K562 (cell line): Measurements from ENCODE around the gene MAK. TPM values are rescaled to one million over a fixed set of nuclear protein-coding genes. Genes with fewer than 3 reads are reported as not detected.

Experiments used
- CBFA2T2 ChIP-seq: fragments of 450-650 bp; conservative IDR thresholded peaks from 2 replicates; pipeline ENCODE4 v1.6.1; 2017; ENCODE audit warnings: mild to moderate bottlenecking
- CC2D1A ChIP-seq: fragments of 450-650 bp; IDR thresholded peaks from 2 replicates; pipeline ENCODE4 v1.6.1; 2017; ENCODE audit warnings: mild to moderate bottlenecking
- CREB1 ChIP-seq, 2 experiments: sonication (generic) in 1 of 2; formaldehyde crosslinking in 1 of 2; IDR thresholded peaks; 2 replicates each; pipeline versions ENCODE4 v1.6.1 to v1.8.0; 2012 to 2022; ENCODE audit warnings: inconsistent platforms in 1 of 2, mild to moderate bottlenecking in 1 of 2, missing genetic modification reagents in 1 of 2, moderate library complexity in 1 of 2
- DPF2 ChIP-seq: fragments of 450-650 bp; IDR thresholded peaks from 2 replicates; pipeline ENCODE4 v1.6.1; 2016
- LEF1 ChIP-seq: fragments of 450-650 bp; IDR thresholded peaks from 2 replicates; pipeline ENCODE4 v1.6.1; 2016; ENCODE audit warnings: mild to moderate bottlenecking
- MAZ ChIP-seq, 2 experiments: fragments of 450-650 bp in 1 of 2; sonication (generic) in 1 of 2; formaldehyde crosslinking; IDR thresholded peaks in 1 of 2; conservative IDR thresholded peaks in 1 of 2; 2 replicates each; pipeline versions ENCODE4 v1.4.0 to v1.5.0; 2020; ENCODE audit warnings: mild to moderate bottlenecking in 1 of 2, missing genetic modification reagents in 1 of 2
- MBD2 ChIP-seq: sonication (generic); IDR thresholded peaks from 2 replicates; pipeline ENCODE4 v1.6.1; 2016; ENCODE audit warnings: low read depth, borderline replicate concordance
- MTA2 ChIP-seq: fragments of 450-650 bp; IDR thresholded peaks from 2 replicates; pipeline ENCODE4 v1.6.1; 2016; ENCODE audit warnings: low read depth
- MTA3 ChIP-seq: fragments of 450-650 bp; formaldehyde crosslinking; IDR thresholded peaks from 2 replicates; pipeline ENCODE4 v1.6.1; 2017; ENCODE audit warnings: mild to moderate bottlenecking, borderline replicate concordance
- PHB2 ChIP-seq: fragments of 450-650 bp; IDR thresholded peaks from 2 replicates; pipeline ENCODE4 v1.6.1; 2017; ENCODE audit warnings: low read depth
- SMARCA4 ChIP-seq: fragments of 450-650 bp; IDR thresholded peaks from 2 replicates; pipeline ENCODE4 v1.6.1; 2016
- SMC3 ChIP-seq: conservative IDR thresholded peaks from 2 replicates; pipeline ENCODE4 v1.6.1; 2011; ENCODE audit warnings: low read depth, low read length, improper control_type of control experiment; ENCODE audit not compliant: insufficient read depth
- TCF3 ChIP-seq: sonication (generic); formaldehyde crosslinking; IDR thresholded peaks from 2 replicates; pipeline ENCODE4 v1.4.0; 2020; ENCODE audit warnings: mild to moderate bottlenecking, missing genetic modification reagents
- TEAD4 ChIP-seq, 2 experiments: sonication (generic) in 1 of 2; formaldehyde crosslinking in 1 of 2; IDR thresholded peaks; 2 replicates each; pipeline versions ENCODE4 v1.6.1 to v1.8.0; 2012 to 2022; ENCODE audit warnings: borderline replicate concordance in 1 of 2, inconsistent platforms in 1 of 2, low read length in 1 of 2, mild to moderate bottlenecking in 1 of 2, missing genetic modification reagents in 1 of 2
- TRIM24 ChIP-seq, 2 experiments: fragments of 450-650 bp; IDR thresholded peaks; 2 replicates each; pipeline ENCODE4 v1.6.1; 2016
- XRCC5 ChIP-seq: fragments of 200-400 bp; formaldehyde crosslinking; IDR thresholded peaks from 2 replicates; pipeline ENCODE4 v1.6.1; 2017; ENCODE audit warnings: low read depth, mild to moderate bottlenecking, low read length
- ZFX ChIP-seq: sonication (generic); formaldehyde crosslinking; IDR thresholded peaks from 2 replicates; pipeline ENCODE4 v1.8.0; 2022; ENCODE audit warnings: mild to moderate bottlenecking, missing genetic modification reagents, moderate library complexity
- ZNF274 ChIP-seq: IDR thresholded peaks from 2 replicates; pipeline ENCODE4 v1.6.1; 2011; ENCODE audit warnings: low read depth, mild to moderate bottlenecking, low read length, moderate library complexity, borderline replicate concordance
- polyA plus RNA-seq, 8 experiments: library from polyadenylated mRNA; depleted of rRNA in 4 of 8; stranded (reverse) in 5 of 8; unstranded in 3 of 8; fragments of >200 nt; fragmentation: Nextera tagmentation in 2 of 8; fragmentation: Illumina TruSeq in 1 of 8; extraction: Ambion mirVana in 2 of 8; extraction: Trizol in 1 of 8; gene quantifications; 2 replicates each; pipeline versions ENCODE4 v1.2.1 to v1.2.3, GENCODE V29; 2011 to 2014; ENCODE audit warnings: inconsistent platforms in 1 of 8, missing spikeins in 1 of 8
- total RNA-seq, 7 experiments: library from RNA; depleted of rRNA in 6 of 7; stranded (reverse); fragments of >200 nt in 6 of 7; fragmentation: Illumina TruSeq in 2 of 7; extraction: Trizol in 2 of 7; gene quantifications; 2 replicates each; pipeline versions ENCODE4 v1.2.1 to v1.2.3, GENCODE V29; 2011 to 2021; ENCODE audit warnings: low replicate concordance in 1 of 7
- TF ChIP-seq, protein P1 (sequence below): fragments of 450-650 bp; formaldehyde crosslinking; conservative IDR thresholded peaks from 2 replicates; pipeline ENCODE4 v1.4.0; 2022; ENCODE audit warnings: mild to moderate bottlenecking, missing genetic modification characterization
- TF ChIP-seq, protein P2 (sequence below), 2 experiments: fragments of 450-650 bp; conservative IDR thresholded peaks; 2 replicates each; pipeline ENCODE4 v1.6.1; 2017; ENCODE audit warnings: mild to moderate bottlenecking in 2 of 2, moderate library complexity in 2 of 2
- TF ChIP-seq, protein P3 (sequence below): IDR thresholded peaks from 2 replicates; pipeline ENCODE4 v1.6.1; 2011; ENCODE audit warnings: borderline replicate concordance, low read depth, mild to moderate bottlenecking, moderate library complexity, low read length; ENCODE audit not compliant: insufficient read depth, poor library complexity, severe bottlenecking
- TF ChIP-seq, protein P4 (sequence below): fragments of 150-350 bp; conservative IDR thresholded peaks from 2 replicates; pipeline ENCODE4 v1.6.1; 2014; ENCODE audit warnings: low read length

The MAK gene
- total and polyA plus RNA-seq, 9 of the 15 experiments (the other 6 are each of a cell fraction or from before 2014, with no cell fraction given) = 0.25 to 1.1 (median 0.53) TPM

DNA sequence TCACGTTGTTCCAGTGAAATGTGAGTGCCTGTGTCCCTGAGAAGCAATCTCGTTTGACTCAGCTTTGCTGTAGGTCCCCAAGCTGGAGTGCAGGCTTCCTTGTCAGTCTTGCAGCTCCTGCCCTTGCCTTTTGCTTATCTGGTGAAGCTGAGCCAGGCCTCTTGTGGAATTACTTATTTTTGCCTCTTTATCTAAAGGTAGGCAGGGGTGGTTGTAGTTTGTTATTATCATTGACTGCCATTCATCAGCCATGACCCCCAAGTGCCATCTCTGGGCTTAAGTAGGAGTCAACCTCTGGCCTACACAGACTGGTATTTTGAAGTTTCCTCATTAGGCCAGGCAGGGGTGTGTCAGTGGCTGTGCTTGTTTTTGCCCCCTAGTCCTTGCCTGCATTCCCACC, 88.6 kb downstream of the MAK start (continued):
- TF ChIP-seq CREB1 (IDR thresholded peaks at IDR 0.05) = peak; percentile 68; the same call in 1 of the 2 replicates
- no peak for TF ChIP-seq CREB1 (CRISPR knock-in tag; IDR thresholded peaks at IDR 0.05)
- TF ChIP-seq PHB2 = peak; percentile 63; the same call in 1 of the 2 replicates
- peak; percentile 91; the same call in 1 of the 2 replicates for TF ChIP-seq CC2D1A
- TF ChIP-seq, protein P1, sequence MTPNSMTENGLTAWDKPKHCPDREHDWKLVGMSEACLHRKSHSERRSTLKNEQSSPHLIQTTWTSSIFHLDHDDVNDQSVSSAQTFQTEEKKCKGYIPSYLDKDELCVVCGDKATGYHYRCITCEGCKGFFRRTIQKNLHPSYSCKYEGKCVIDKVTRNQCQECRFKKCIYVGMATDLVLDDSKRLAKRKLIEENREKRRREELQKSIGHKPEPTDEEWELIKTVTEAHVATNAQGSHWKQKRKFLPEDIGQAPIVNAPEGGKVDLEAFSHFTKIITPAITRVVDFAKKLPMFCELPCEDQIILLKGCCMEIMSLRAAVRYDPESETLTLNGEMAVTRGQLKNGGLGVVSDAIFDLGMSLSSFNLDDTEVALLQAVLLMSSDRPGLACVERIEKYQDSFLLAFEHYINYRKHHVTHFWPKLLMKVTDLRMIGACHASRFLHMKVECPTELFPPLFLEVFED (CRISPR knock-in tag) = no peak
- peak; percentile 97 for TF ChIP-seq CBFA2T2
- TF ChIP-seq MAZ (CRISPR knock-in tag; conservative IDR thresholded peaks at IDR 0.05 in 1 of 2, IDR thresholded peaks at IDR 0.05 in 1 of 2) = no peak
- peak; percentile 68 for TF ChIP-seq SMARCA4
- TF ChIP-seq SMC3 = 0 out of 2 replicates have a peak, but pooled peaks have one; percentile 5
- TF ChIP-seq DPF2 = peak; percentile 86
- peak; percentile 74 for TF ChIP-seq MTA2
- TF ChIP-seq ZNF274 = peak; percentile 61; the same call in 1 of the 2 replicates
- peak; percentile 42; the same call in 1 of the 2 replicates for TF ChIP-seq LEF1
- TF ChIP-seq, protein P2, sequence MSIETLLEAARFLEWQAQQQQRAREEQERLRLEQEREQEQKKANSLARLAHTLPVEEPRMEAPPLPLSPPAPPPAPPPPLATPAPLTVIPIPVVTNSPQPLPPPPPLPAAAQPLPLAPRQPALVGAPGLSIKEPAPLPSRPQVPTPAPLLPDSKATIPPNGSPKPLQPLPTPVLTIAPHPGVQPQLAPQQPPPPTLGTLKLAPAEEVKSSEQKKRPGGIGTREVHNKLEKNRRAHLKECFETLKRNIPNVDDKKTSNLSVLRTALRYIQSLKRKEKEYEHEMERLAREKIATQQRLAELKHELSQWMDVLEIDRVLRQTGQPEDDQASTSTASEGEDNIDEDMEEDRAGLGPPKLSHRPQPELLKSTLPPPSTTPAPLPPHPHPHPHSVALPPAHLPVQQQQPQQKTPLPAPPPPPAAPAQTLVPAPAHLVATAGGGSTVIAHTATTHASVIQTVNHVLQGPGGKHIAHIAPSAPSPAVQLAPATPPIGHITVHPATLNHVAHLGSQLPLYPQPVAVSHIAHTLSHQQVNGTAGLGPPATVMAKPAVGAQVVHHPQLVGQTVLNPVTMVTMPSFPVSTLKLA (conservative IDR thresholded peaks at IDR 0.05) = peak in 1 of 2 experiments; percentile 30; a peak in 1 of 4 replicates
- 0 out of 2 replicates have a peak, but pooled peaks have one; percentile 28 for TF ChIP-seq XRCC5
- TF ChIP-seq TRIM24 (IDR thresholded peaks at IDR 0.05) = peak; percentile 84 to 86; a peak in 2 of 4 replicates
- peak; percentile 58 for TF ChIP-seq ZFX (CRISPR knock-in tag)
- peak; percentile 95 for TF ChIP-seq TEAD4 (IDR thresholded peaks at IDR 0.05; ENCODE audit: low read length)
- TF ChIP-seq TEAD4 (CRISPR knock-in tag; IDR thresholded peaks at IDR 0.05; ENCODE audit: borderline replicate concordance) = no peak
- TF ChIP-seq, protein P3, sequence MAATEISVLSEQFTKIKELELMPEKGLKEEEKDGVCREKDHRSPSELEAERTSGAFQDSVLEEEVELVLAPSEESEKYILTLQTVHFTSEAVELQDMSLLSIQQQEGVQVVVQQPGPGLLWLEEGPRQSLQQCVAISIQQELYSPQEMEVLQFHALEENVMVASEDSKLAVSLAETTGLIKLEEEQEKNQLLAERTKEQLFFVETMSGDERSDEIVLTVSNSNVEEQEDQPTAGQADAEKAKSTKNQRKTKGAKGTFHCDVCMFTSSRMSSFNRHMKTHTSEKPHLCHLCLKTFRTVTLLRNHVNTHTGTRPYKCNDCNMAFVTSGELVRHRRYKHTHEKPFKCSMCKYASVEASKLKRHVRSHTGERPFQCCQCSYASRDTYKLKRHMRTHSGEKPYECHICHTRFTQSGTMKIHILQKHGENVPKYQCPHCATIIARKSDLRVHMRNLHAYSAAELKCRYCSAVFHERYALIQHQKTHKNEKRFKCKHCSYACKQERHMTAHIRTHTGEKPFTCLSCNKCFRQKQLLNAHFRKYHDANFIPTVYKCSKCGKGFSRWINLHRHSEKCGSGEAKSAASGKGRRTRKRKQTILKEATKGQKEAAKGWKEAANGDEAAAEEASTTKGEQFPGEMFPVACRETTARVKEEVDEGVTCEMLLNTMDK = no peak
- TF ChIP-seq, protein P4, sequence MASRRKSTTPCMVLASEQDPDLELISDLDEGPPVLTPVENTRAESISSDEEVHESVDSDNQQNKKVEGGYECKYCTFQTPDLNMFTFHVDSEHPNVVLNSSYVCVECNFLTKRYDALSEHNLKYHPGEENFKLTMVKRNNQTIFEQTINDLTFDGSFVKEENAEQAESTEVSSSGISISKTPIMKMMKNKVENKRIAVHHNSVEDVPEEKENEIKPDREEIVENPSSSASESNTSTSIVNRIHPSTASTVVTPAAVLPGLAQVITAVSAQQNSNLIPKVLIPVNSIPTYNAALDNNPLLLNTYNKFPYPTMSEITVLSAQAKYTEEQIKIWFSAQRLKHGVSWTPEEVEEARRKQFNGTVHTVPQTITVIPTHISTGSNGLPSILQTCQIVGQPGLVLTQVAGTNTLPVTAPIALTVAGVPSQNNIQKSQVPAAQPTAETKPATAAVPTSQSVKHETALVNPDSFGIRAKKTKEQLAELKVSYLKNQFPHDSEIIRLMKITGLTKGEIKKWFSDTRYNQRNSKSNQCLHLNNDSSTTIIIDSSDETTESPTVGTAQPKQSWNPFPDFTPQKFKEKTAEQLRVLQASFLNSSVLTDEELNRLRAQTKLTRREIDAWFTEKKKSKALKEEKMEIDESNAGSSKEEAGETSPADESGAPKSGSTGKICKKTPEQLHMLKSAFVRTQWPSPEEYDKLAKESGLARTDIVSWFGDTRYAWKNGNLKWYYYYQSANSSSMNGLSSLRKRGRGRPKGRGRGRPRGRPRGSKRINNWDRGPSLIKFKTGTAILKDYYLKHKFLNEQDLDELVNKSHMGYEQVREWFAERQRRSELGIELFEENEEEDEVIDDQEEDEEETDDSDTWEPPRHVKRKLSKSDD = no peak
- peak; percentile 40; the same call in 1 of the 2 replicates for TF ChIP-seq MTA3
- peak; percentile 29; the same call in 1 of the 2 replicates for TF ChIP-seq MBD2
- TF ChIP-seq TCF3 = peak; percentile 95
